HepG2 (cell line): ENCODE measurements around the gene ARHGEF16. TPM values are rescaled to one million over a fixed set of nuclear protein-coding genes. Genes with fewer than 3 reads are reported as not detected.
A peak's percentile ranks its signal among the peaks of the same experiment; 100 is the strongest.

Source experiments
- FLYWCH1 ChIP-seq: sonication (generic); formaldehyde crosslinking; IDR thresholded peaks from 2 replicates; pipeline ENCODE4 v1.8.1; 2023; ENCODE audit warnings: mild to moderate bottlenecking, missing genetic modification reagents
- HDAC6 ChIP-seq: fragments of 200-600 bp; sonication (generic); IDR thresholded peaks from 2 replicates; pipeline ENCODE4 v1.7.0; 2017; ENCODE audit warnings: mild to moderate bottlenecking, antibody characterized with exemption, low read length, low read depth
- HOXA9 ChIP-seq: sonication (generic); formaldehyde crosslinking; IDR thresholded peaks from 2 replicates; pipeline ENCODE4 v1.8.1; 2022; ENCODE audit warnings: missing genetic modification reagents, mild to moderate bottlenecking, moderate library complexity, borderline replicate concordance
- IRF2 ChIP-seq: IDR thresholded peaks from 2 replicates; pipeline ENCODE4 v1.6.1; 2018; ENCODE audit warnings: missing genetic modification reagents, missing compliant biosample characterization
- KAT8 ChIP-seq: IDR thresholded peaks from 2 replicates; pipeline ENCODE4 v1.6.1; 2016; ENCODE audit warnings: missing genetic modification reagents, missing compliant biosample characterization
- MIER3 ChIP-seq: IDR thresholded peaks from 2 replicates; pipeline ENCODE4 v1.6.1; 2016; ENCODE audit warnings: missing compliant biosample characterization, borderline replicate concordance
- NR2F1 ChIP-seq, 2 experiments: fragments of 450-650 bp in 1 of 2; formaldehyde crosslinking in 1 of 2; IDR thresholded peaks; 2 replicates each; pipeline versions ENCODE4 v1.5.0 to v1.6.1; 2016 to 2020; ENCODE audit warnings: mild to moderate bottlenecking in 1 of 2, missing compliant biosample characterization in 1 of 2, missing genetic modification reagents in 1 of 2, moderate library complexity in 1 of 2
- PRDM15 ChIP-seq: sonication (generic); formaldehyde crosslinking; IDR thresholded peaks from 2 replicates; pipeline ENCODE4 v1.4.0; 2020; ENCODE audit warnings: missing genetic modification reagents
- RBFOX2 ChIP-seq: fragments of 200-400 bp; formaldehyde crosslinking; IDR thresholded peaks from 2 replicates; pipeline ENCODE4 v1.6.1; 2017; ENCODE audit warnings: low read depth, mild to moderate bottlenecking, low read length
- RXRB ChIP-seq: IDR thresholded peaks from 2 replicates; pipeline ENCODE4 v1.6.1; 2016; ENCODE audit warnings: borderline replicate concordance, missing genetic modification reagents, missing compliant biosample characterization
- SIX1 ChIP-seq: sonication (generic); formaldehyde crosslinking; IDR thresholded peaks from 2 replicates; pipeline ENCODE4 v1.4.0; 2020; ENCODE audit warnings: missing genetic modification reagents, borderline replicate concordance
- YEATS4 ChIP-seq: sonication (generic); formaldehyde crosslinking; IDR thresholded peaks from 2 replicates; pipeline ENCODE4 v1.4.0; 2020; ENCODE audit warnings: missing genetic modification reagents, borderline replicate concordance
- YY1 ChIP-seq: IDR thresholded peaks from 2 replicates; pipeline ENCODE4 v1.6.1; 2011; ENCODE audit warnings: low read length, low read depth, moderate library complexity, mild to moderate bottlenecking; ENCODE audit not compliant: insufficient read depth, insufficient replicate concordance
- ZBTB1 ChIP-seq: sonication (generic); formaldehyde crosslinking; IDR thresholded peaks from 2 replicates; pipeline ENCODE4 v1.4.0; 2020; ENCODE audit warnings: missing genetic modification reagents, borderline replicate concordance
- ZBTB4 ChIP-seq: sonication (generic); formaldehyde crosslinking; IDR thresholded peaks from 2 replicates; pipeline ENCODE4 v1.4.0; 2020; ENCODE audit warnings: missing genetic modification reagents, mild to moderate bottlenecking, borderline replicate concordance
- ZFP41 ChIP-seq: sonication (generic); formaldehyde crosslinking; IDR thresholded peaks from 2 replicates; pipeline ENCODE4 v1.4.0; 2020; ENCODE audit warnings: mild to moderate bottlenecking, missing genetic modification reagents, borderline replicate concordance
- ZNF180 ChIP-seq: sonication (generic); formaldehyde crosslinking; IDR thresholded peaks from 2 replicates; pipeline ENCODE4 v1.4.0; 2020; ENCODE audit warnings: low read depth, missing genetic modification reagents, borderline replicate concordance
- ZNF431 ChIP-seq: sonication (generic); formaldehyde crosslinking; IDR thresholded peaks from 2 replicates; pipeline ENCODE4 v1.9.0; 2022; ENCODE audit warnings: missing genetic modification reagents, low read depth, mild to moderate bottlenecking, borderline replicate concordance
- ZNF672 ChIP-seq: sonication (generic); formaldehyde crosslinking; IDR thresholded peaks from 2 replicates; pipeline ENCODE4 v1.8.1; 2022; ENCODE audit warnings: missing genetic modification reagents
- ZNF850 ChIP-seq: sonication (generic); formaldehyde crosslinking; conservative IDR thresholded peaks from 2 replicates; pipeline ENCODE4 v1.9.0; 2021; ENCODE audit warnings: mild to moderate bottlenecking, missing genetic modification reagents
- ZSCAN9 ChIP-seq: IDR thresholded peaks from 2 replicates; pipeline ENCODE4 v1.6.1; 2016; ENCODE audit warnings: borderline replicate concordance
- ZZZ3 ChIP-seq: sonication (generic); formaldehyde crosslinking; IDR thresholded peaks from 2 replicates; pipeline ENCODE4 v1.4.0; 2020; ENCODE audit warnings: missing genetic modification reagents, mild to moderate bottlenecking, borderline replicate concordance
- polyA plus RNA-seq, 8 experiments: library from polyadenylated mRNA; depleted of rRNA in 3 of 8; stranded (reverse) in 7 of 8; unstranded in 1 of 8; fragments of >200 nt; fragmentation: Illumina TruSeq in 4 of 8; extraction: Trizol in 4 of 8; gene quantifications; 2 replicates each; pipeline versions ENCODE4 v1.2.1 to v1.2.3, GENCODE V29; 2011 to 2016; ENCODE audit warnings: low read depth in 4 of 8, missing spikeins in 1 of 8, mixed read lengths in 1 of 8; ENCODE audit not compliant: insufficient read depth in 1 of 8
- total RNA-seq, 5 experiments: library from RNA; depleted of rRNA; stranded (reverse); fragments of >200 nt; fragmentation: Illumina TruSeq; extraction: Trizol; gene quantifications; 2 replicates each; pipeline ENCODE4 v1.2.3, GENCODE V29; 2016; ENCODE audit warnings: low read depth in 1 of 5

The ARHGEF16 gene
- total and polyA plus RNA-seq, 2 of the 13 experiments (the other 11 are each of a cell fraction or from before 2014, with no cell fraction given): 20.3 to 39.9 TPM

- TF ChIP-seq NR2F1 (CRISPR knock-in tag; IDR thresholded peaks at IDR 0.05) (no peak), SIX1 (CRISPR knock-in tag) (no peak), ZFP41 (CRISPR knock-in tag) (no peak), ZZZ3 (no peak), MIER3 (no peak), IRF2 (CRISPR knock-in tag) (no peak; the same call in 1 of the 2 replicates), YEATS4 (CRISPR knock-in tag) (peak; percentile 81; the same call in 1 of the 2 replicates), ZBTB1 (CRISPR knock-in tag) (no peak), HDAC6 (no peak), ZNF672 (CRISPR knock-in tag) (peak; percentile 53; the same call in 1 of the 2 replicates), RXRB (CRISPR knock-in tag) (no peak), ZNF180 (CRISPR knock-in tag) (no peak), KAT8 (no peak), YY1 (no peak), ZNF850 (CRISPR knock-in tag) (no peak), FLYWCH1 (no peak), HOXA9 (0 out of 2 replicates have a peak, but pooled peaks have one; percentile 36), ZBTB4 (CRISPR knock-in tag) (no peak), RBFOX2 (peak; percentile 84), ZNF431 (CRISPR knock-in tag) (peak; percentile 55; the same call in 1 of the 2 replicates), ZSCAN9 (CRISPR knock-in tag) (no peak), PRDM15 (peak; percentile 60; the same call in 1 of the 2 replicates)
Measured at GRCh38 chr1:3453891-3454810, at the start of gene ARHGEF16 (continued).
